Measurements from ENCODE around the gene SLC19A1.

SLC19A1 gene

GRCh38 chr21:45450423-45451090 is 91.7 kb downstream of the SLC19A1 start:
- no peak for DNase-seq (ENCODE audit: low read depth)
- H3K4me3 ChIP-seq (ENCODE audit: low read length) = no peak overlapping the region
- TF ChIP-seq, protein P1, sequence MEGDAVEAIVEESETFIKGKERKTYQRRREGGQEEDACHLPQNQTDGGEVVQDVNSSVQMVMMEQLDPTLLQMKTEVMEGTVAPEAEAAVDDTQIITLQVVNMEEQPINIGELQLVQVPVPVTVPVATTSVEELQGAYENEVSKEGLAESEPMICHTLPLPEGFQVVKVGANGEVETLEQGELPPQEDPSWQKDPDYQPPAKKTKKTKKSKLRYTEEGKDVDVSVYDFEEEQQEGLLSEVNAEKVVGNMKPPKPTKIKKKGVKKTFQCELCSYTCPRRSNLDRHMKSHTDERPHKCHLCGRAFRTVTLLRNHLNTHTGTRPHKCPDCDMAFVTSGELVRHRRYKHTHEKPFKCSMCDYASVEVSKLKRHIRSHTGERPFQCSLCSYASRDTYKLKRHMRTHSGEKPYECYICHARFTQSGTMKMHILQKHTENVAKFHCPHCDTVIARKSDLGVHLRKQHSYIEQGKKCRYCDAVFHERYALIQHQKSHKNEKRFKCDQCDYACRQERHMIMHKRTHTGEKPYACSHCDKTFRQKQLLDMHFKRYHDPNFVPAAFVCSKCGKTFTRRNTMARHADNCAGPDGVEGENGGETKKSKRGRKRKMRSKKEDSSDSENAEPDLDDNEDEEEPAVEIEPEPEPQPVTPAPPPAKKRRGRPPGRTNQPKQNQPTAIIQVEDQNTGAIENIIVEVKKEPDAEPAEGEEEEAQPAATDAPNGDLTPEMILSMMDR (conservative IDR thresholded peaks at IDR 0.05; ENCODE audit: low read depth, low read length) = no peak

DNA sequence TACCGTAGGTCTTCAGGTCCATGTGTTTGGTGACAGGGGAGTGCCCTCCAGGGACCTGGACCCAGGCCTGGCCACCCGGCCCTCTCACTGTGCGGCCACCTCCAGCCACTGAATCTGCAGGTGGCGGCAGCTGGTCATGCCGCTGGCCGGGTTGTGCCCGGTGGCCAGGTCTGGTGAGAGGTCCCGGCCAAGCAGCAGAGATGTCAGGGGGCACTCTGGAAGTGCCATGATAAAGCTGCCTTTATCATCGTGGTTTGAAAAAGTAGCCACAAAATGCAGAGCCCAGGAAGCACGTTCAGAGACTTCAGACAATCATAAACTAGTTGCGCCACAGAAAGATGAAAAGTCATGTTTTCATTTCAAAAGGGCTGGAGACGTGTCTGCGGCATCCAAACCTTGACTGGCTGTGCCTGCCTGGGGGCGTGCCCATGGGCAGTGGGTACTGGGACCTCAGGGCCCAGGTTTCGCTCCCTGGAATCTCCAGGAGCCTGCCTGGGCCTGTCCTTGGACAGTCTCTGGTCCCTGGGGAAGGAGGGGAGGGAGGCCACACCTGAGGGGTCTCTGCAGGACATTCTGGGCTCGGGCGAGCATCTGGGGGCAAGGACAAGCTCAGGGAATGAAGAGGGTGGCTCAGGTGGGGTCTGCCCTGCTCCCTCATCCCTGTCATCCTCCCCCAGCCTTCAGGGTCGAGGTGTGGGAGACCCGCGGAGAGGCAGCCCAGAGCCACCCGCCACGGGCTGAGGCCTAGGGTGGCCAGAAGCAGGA is 92.4 kb downstream of the SLC19A1 start:
- TF ChIP-seq, protein P1 (conservative IDR thresholded peaks at IDR 0.05; ENCODE audit: low read depth, low read length) = no peak
- no peak for DNase-seq (ENCODE audit: low read depth)
- H3K4me3 ChIP-seq (ENCODE audit: low read length) = no peak overlapping the region

GRCh38 chr21:45448810-45449657 is 93.2 kb downstream of the SLC19A1 start:
- H3K4me3 ChIP-seq (ENCODE audit: low read length) = no peak overlapping the region
- DNase-seq (ENCODE audit: low read depth) = no peak
- TF ChIP-seq, protein P1 (conservative IDR thresholded peaks at IDR 0.05; ENCODE audit: low read depth, low read length) = no peak

DNA sequence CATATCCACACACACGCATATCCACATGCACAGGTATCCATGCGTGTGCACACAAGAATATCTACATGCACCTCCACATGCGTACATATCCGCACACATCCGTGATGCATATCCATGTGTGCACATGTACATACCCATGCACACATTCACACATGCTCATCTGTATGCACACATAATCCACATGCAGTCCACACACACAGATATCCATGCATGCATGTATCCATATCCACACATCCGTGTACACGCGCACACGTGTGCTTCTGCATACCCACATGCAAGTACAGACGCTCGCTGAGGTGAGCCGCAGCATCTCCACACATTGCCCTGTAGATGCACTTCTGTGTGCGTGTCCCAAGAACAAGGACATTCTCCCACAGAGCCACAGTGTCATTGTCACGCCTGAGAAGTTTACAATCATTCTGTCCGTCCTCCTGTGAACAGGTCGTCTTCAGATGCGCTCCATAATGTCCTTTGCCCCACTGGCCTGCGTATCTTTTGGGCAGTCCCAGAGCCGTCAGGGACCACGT is 93.9 kb downstream of the SLC19A1 start:
- TF ChIP-seq, protein P1 (conservative IDR thresholded peaks at IDR 0.05; ENCODE audit: low read depth, low read length) = no peak
- H3K4me3 ChIP-seq (ENCODE audit: low read length) = no peak overlapping the region
- no peak for DNase-seq (ENCODE audit: low read depth)

Data from retinal pigment epithelial cell (primary cell).